NCI-H510A (cell line): ENCODE data around the gene SH3BGRL.
A peak's percentile ranks its signal among the peaks of the same experiment; 100 is the strongest.

Source experiments
- DNase-seq: peaks from one replicate; lab custom pipeline; 2025; lab: John Stamatoyannopoulos, UW

SH3BGRL gene

DNA sequence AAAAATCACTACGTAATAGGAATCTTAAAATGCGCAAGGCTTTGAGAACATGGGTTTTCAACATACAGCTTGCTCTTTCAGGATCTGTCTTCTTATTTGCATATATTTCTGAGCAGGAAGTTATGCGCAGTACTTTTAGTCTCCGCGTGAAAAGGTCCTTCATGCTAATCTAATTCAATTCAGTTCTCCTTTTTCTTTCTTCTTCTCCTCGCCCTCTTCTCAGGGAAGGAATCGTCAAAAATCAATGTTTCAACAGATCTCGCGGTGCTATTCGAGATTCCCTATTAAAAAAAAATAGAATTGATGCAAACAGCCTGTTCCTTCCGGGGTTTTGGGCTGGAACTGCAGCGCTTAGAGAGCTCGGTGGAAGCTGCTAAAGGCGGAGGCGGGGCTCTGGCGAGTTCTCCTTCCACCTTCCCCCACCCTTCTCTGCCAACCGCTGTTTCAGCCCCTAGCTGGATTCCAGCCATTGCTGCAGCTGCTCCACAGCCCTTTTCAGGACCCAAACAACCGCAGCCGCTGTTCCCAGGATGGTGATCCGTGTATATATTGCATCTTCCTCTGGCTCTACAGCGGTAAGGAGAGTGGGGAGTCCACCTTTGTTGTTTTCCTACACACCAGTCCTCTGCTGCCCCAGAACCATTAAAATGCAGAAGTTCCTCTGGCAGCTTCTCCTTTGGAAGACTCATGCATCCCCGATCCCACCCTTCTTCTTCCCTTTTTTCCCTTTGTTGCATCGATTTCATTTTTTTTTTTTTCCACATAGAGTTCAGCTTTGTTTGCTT lies at the start of gene SH3BGRL, which contains the start of gene HMGN5:
Gene SH3BGRL (plus strand): TSS at position 432 of the 785 bp plus-strand sequence. CDS start 99 bp downstream, at position 531.
Gene HMGN5 (minus strand): TSS at position 243 of the 785 bp plus-strand sequence. CDS start 80,364 bp downstream, outside the sequence.
- peak; percentile 29 for DNase-seq

DNA sequence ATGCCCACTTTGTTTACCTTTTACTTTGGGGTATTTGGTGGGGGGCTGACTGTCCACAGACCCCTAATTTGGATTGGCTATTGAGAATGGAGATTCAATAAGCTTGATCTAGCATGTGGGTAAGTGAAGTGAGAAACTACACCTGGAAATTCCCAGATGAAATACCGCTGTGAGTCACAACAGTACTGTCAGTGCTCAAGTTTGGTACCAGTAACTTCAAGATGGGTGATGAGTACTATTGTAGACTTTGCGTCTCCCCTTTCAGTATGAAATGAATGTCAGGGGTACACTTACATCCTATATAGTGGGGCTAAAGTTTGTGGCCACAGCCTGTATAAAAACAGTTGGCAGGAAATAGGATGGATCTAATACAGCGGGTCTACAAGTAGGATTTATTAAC lies 33.5 kb upstream of the SH3BGRL start:
- no peak for DNase-seq

DNA sequence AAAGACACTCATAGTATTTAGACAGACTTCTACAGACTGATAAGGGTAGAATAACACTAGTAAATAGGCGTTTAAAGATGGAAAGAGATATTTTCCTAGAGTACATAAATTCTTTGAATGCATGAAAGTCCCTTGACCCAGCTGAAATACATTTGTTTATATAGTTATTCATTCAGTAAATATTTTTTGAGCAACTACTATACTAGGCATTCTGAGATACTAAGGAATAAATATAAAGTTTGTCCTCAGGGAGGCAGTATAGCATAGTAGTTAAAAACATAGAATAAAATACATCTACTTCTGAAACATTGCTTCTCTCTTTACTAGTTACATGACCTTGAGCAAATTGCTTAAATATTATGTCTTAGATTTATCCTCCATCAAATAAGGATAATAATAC lies 27.6 kb upstream of the SH3BGRL start:
- DNase-seq, result no peak

- no peak for DNase-seq
These were observed 6.6 kb upstream of the SH3BGRL start for GRCh38 chrX:81195259-81195658.

GRCh38 chrX:81195712-81196111 lies 6.2 kb upstream of the SH3BGRL start:
- DNase-seq, result no peak

- DNase-seq, result no peak
These were observed 831 bp upstream of the SH3BGRL start for GRCh38 chrX:81201071-81201470.

DNA sequence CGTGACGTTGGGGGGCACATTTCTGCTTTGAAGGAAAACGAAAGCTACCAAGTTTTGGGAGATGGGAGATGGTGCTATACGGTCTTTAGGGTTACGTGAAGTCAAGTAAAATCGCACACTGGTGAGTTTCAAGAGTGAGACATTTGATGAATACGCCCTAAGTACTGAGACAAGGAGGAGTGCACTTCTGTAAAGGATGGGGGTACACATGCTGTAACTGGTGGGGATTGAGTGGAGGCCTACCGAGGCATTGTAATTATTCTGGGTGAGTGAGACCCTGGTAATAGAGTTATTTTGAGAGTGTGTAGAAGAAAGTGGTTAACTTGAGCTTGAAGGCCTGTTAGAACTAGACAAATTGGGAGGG lies 536 bp downstream of the SH3BGRL start:
- DNase-seq, result no peak

GRCh38 chrX:81202943-81203342 lies 1.0 kb downstream of the SH3BGRL start:
- DNase-seq, result no peak

DNA sequence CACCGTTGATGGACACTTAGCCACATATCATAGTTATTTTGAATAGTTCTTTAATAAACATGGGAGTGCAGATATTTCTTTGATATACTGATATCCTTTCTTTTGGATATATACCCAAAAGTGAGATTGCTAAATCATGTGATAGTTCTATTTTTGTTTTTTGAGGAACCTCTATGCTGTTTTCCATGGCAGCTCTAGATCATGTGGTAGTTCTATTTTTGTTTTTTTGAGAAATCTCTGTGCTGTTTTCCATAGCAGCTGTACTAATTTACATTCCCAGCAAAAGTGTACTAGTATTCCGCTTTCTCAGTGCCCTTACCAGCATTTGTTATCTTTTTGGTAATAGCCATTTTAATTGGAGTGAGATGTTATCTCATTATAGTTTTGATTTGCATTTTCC lies 3.6 kb downstream of the SH3BGRL start:
- DNase-seq, result no peak

DNA sequence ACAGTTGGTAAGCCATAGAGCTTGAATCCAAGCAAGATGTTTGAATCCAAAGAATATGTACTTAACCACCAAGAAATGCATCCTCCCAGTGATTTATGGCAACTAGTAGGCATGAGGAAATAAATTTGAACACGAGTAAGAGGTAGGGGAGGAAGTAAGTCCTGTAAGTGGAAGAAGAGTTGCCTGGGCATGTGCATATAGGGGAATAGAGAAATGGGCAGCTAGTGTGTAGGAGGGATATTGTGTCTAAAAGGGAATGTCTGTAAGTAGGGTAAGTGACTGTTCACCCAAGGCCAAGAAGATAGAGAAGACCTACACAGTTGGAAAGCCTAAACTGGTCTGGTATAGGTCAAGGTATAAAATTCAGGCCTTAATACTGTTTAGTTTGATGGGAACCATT lies 4.6 kb downstream of the SH3BGRL start:
- no peak for DNase-seq

- DNase-seq, result no peak
These were observed 7.0 kb downstream of the SH3BGRL start for GRCh38 chrX:81208916-81209315.

- no peak for DNase-seq
These were observed 13.8 kb downstream of the SH3BGRL start for GRCh38 chrX:81215685-81216084.

DNA sequence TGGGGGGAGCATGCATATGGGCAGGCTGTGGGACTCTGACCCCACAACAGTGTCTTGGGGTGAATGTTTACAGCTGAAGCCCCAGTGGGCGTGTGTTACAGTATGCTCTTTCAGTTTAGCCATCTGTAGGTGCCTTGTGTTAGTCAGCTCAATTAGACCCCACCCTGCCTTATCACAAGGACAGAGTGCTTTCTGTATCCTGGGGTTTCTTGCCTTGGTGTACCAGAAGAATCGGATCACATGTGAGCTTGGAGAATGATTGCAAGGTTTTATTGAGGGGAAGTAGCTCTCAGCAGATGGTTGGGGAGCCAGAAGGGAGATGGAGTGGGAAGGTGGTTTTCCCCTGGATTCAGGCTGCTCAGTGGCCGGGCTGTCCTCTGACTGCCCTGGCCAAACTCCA lies 27.3 kb downstream of the SH3BGRL start:
- no peak for DNase-seq

DNA sequence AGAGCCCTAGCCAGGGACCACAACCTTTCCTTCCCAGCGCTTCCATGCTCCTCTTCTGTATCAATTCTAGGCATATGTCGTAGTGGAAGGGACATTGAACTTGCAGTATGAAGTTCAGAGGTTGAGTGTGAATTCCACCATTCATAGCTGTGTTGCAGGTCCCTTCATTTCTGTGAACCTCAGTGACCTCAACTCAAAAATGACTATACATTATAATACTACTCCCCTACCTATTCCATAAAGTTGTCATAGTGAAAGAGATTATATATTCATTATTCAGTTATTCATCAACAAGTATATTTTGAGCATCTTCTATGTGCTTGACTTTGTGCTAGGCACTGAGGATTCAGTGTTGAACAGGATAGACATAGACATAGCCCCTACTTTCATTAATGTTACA lies 28.0 kb downstream of the SH3BGRL start:
- DNase-seq, result no peak

DNA sequence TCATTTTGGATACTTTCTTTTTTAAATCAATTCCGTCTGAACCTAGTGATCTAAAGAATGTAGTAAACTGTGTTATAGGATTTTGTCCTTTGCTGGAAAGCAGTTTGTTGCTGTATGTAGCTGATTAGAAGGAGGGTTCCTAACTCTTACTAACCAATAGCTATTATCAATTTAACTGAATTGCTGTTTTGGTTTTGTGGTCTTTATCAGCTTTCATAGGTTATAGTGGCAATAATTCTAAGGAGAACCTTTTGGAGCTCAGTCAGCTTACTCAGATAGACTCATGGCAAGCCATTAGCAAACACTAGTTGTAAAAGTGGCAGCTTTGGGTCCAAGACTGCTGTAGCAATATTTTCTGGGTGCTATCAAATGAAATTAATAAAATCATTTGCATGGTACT lies 29.6 kb downstream of the SH3BGRL start:
- DNase-seq, result no peak

GRCh38 chrX:81232218-81232617 lies 30.3 kb downstream of the SH3BGRL start:
- DNase-seq, result no peak

GRCh38 chrX:81237516-81237915 lies 35.6 kb downstream of the SH3BGRL start:
- no peak for DNase-seq

GRCh38 chrX:81238166-81238565 lies 36.3 kb downstream of the SH3BGRL start:
- DNase-seq, result no peak

DNA sequence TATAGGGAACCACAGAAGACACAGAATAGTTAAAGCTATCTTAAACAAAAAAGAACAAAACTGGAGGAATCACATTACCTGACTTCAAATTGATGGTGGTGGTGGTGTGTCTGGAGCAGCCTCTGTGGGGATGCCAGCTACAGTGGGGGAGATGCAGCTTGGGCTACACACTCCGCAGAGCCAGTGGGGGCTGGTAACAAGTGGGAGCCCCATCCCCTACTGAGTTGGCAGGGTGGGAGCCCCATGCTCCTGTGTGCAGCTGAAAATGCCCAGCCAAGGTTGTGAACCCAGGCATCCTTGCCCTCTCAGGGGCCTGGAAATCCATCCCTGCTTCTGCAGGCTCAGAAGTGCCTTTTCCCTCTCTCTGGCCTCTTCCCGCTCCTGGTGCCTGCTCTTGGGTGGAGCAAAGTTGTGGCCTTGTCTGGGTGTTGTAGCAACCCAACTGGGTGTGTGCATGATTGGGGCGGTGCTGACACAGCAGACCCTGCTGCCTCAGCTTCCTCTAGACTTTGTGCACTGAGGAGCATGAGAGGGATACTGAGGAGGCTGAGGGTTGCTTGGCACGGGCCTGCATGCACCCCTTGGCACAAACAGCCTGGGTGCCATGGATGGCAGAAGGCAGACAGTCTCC lies 38.9 kb downstream of the SH3BGRL start:
- DNase-seq, result no peak

GRCh38 chrX:81241753-81242152 lies 39.9 kb downstream of the SH3BGRL start:
- no peak for DNase-seq

DNA sequence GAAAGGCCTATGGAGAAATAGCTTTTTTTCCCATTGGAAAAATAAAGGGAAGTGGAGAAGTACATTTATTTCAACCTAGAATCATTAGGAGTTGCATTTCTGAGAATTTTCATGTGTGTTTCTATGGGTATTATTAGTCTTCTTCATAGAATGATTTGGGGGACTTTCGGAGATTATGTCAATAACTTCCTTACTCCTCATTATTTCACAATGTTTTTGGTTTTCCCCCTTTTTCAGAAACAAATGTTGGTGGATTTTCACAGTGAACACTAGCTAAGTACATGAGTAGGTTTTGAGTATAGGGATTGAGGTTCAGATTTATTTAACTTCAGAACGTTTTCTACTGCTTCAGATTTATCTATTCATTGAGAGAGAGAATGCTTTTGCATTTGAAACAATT lies 54.0 kb downstream of the SH3BGRL start:
- DNase-seq, result no peak

DNA sequence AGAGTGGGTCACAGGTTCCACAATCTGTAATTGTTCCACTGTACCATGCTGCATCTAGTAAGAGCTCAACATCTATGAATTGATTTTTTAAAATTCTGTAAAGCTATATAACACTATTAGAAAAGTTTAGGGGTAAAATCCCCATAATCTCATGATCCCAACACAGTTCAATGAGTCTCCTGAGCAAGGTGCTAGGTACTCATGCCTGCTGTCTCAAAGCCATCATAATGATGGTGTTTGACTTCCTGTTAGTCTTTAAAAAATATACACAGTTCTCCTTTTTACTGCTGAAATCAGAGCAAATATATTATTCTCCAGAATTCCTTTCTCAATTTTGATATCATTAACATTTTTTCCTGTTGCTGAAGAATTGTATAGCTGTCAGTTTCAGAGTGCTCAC lies 55.9 kb downstream of the SH3BGRL start:
- no peak for DNase-seq

DNA sequence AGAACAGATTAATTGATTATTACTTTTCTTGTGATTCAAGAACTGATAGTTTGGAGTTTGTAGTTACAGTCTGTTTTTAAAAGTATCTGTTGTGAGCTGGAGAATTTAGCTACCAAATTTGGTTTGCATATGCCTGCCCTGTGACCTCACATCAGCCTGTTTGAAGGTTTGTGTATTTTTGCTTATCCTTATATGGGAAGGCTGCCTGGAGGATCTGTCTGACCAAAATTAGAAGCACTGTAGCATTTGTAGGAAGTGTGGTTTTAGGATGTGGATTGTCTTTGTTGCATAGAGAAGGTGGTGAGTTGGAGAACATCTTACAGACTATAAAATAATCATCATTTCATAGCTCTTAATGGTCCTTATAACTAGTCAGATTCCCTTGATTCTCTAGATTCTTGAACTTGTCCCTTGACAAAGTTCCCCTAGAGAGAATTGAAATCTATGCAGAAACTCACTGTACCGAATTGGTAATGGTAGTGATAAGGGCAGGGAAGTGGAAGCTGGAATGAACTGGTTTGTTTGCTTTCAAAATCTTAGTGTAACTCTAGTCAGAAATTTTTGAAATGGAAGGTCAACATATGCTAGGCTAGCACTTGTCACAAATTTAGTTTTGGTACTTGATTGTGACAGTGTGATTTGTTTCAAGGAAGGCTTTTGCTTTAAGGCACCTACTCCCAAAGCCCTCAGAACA lies 57.3 kb downstream of the SH3BGRL start:
- no peak for DNase-seq
